Fibroblast of lung (primary cell): Measurements from ENCODE around the gene PDCD4. TPM values are rescaled to one million over a fixed set of nuclear protein-coding genes. Genes with fewer than 3 reads are reported as not detected.

ENCODE experiments used
- DNase-seq, 2 donors: peaks; one replicate each; pipeline versions ENCODE4 v3.0.0 to v3.0.0-alpha.2; 2010; ENCODE audit warnings: low read depth in 2 of 2
- H2AFZ ChIP-seq: 2 replicates; pipeline ENCODE4 v1.5.1; 2012; ENCODE audit warnings: low read length, control low read depth, inconsistent platforms
- H3K27ac ChIP-seq: 2 replicates; pipeline ENCODE4 v1.5.1; 2011; ENCODE audit warnings: low read length, control low read depth; ENCODE audit not compliant: insufficient read depth
- H3K27me3 ChIP-seq: 2 replicates; pipeline ENCODE4 v1.5.1; 2011; ENCODE audit warnings: mild to moderate bottlenecking, low read length; ENCODE audit not compliant: control insufficient read depth, insufficient read depth
- H3K36me3 ChIP-seq: 2 replicates; pipeline ENCODE4 v1.5.1; 2011; ENCODE audit warnings: low read length; ENCODE audit not compliant: control insufficient read depth, insufficient read depth
- H3K4me1 ChIP-seq: 2 replicates; pipeline ENCODE4 v1.5.1; 2011; ENCODE audit warnings: low read length; ENCODE audit not compliant: control insufficient read depth, insufficient read depth; ENCODE audit errors: extremely low read depth
- H3K4me2 ChIP-seq: 2 replicates; pipeline ENCODE4 v1.5.1; 2011; ENCODE audit warnings: low read length, control low read depth; ENCODE audit not compliant: insufficient read depth; ENCODE audit errors: extremely low read depth
- H3K4me3 ChIP-seq, 4 experiments: fragments of 200-600 bp in 1 of 4; sonication (generic) in 1 of 4; replicated peaks in 1 of 4; 2 replicates each; pipeline ENCODE4 v1.5.1; 2011 to 2016; ENCODE audit warnings: low read length in 4 of 4, low read depth in 3 of 4, mild to moderate bottlenecking in 3 of 4, control low read depth in 2 of 4, inconsistent platforms in 1 of 4, mixed read lengths in 1 of 4; ENCODE audit not compliant: insufficient read depth in 1 of 4; ENCODE audit errors: control extremely low read depth in 1 of 4
- H3K79me2 ChIP-seq: 2 replicates; pipeline ENCODE4 v1.5.1; 2012; ENCODE audit warnings: mild to moderate bottlenecking, low read length, inconsistent platforms; ENCODE audit not compliant: control insufficient read depth, insufficient read depth
- H3K9ac ChIP-seq: 2 replicates; pipeline ENCODE4 v1.5.1; 2011; ENCODE audit warnings: mild to moderate bottlenecking, low read length, control low read depth; ENCODE audit not compliant: insufficient read depth
- H3K9me3 ChIP-seq: 2 replicates; pipeline ENCODE4 v1.5.1; 2012; ENCODE audit warnings: low read depth, low read length; ENCODE audit not compliant: control insufficient read depth, insufficient read depth
- H4K20me1 ChIP-seq: 2 replicates; pipeline ENCODE4 v1.5.1; 2011; ENCODE audit warnings: low read length; ENCODE audit not compliant: control insufficient read depth, insufficient read depth; ENCODE audit errors: extremely low read depth
- CTCF ChIP-seq, 2 donors: IDR thresholded peaks in 1 of 2; conservative IDR thresholded peaks in 1 of 2; 1 replicate in 1 of 2; 2 replicates in 1 of 2; pipeline ENCODE4 v1.5.1; 2011 to 2012; ENCODE audit warnings: low read length in 2 of 2, control low read depth in 1 of 2, inconsistent platforms in 1 of 2, low read depth in 1 of 2, mild to moderate bottlenecking in 1 of 2
- EZH2 ChIP-seq: IDR thresholded peaks from 2 replicates; pipeline ENCODE4 v1.5.1; 2012; ENCODE audit warnings: low read length, control low read depth, mild to moderate bottlenecking; ENCODE audit errors: missing control alignments
- polyA plus RNA-seq, 2 donors: library from polyadenylated mRNA; depleted of rRNA in 1 of 2; stranded (reverse) in 1 of 2; unstranded in 1 of 2; fragments of >200 nt; gene quantifications; 2 replicates each; pipeline ENCODE4 v1.2.1, GENCODE V29; 2011 to 2012; ENCODE audit warnings: missing spikeins in 1 of 2
- total RNA-seq: library from RNA; depleted of rRNA; stranded (reverse); fragments of >200 nt; gene quantifications from 2 replicates; pipeline ENCODE4 v1.2.1, GENCODE V29; 2014

PDCD4 gene
- total and polyA plus RNA-seq, 2 donors (not counting 1 experiment from before 2014, with no cell fraction given): 54.6 to 83.7 TPM

DNA sequence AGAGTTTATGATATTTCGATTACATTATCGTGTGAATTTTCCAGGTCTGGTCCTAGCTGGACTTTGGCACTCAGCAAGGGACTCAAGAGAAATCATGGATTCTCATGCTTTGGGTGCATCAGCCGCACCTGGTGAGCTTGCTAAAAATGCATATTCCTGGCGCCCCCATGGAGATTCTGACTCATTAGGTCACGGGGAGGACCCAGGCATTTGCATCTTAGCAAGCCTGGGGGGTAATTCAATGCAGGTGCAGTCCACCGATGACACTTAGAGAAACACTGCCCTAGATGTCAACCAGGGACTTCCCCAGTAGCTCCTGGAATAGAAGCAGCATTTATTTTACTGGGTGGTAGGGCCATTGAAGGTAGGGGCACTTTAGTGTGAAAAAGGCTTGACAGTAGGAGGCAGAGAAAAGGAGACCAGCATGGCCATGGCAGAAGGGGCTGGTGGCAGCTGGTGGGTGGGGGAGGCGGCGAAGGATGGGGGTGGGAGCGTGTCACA, 29.9 kb upstream of the PDCD4 start:
- H3K4me2 ChIP-seq: no peak overlapping the region
- H3K27ac ChIP-seq: no peak overlapping the region
- TF ChIP-seq EZH2 (no peak), CTCF (conservative IDR thresholded peaks at IDR 0.05 in 1 of 2, IDR thresholded peaks at IDR 0.05 in 1 of 2; ENCODE audit: low read depth in 1 of 2, low read length in 2 of 2) (no peak)
- H3K9me3 ChIP-seq: no peaks in the 10 kb centered on the region
- no peak overlapping the region for H2AFZ ChIP-seq
- H3K27me3 ChIP-seq: no peaks in the 10 kb centered on the region
- no peaks in the 10 kb centered on the region for H4K20me1 ChIP-seq
- H3K36me3 ChIP-seq: no peaks in the 10 kb centered on the region
- H3K4me1 ChIP-seq: no peaks in the 10 kb centered on the region
- no peaks in the 10 kb centered on the region for H3K79me2 ChIP-seq
- H3K9ac ChIP-seq: no peak overlapping the region
- H3K4me3 ChIP-seq: no peak overlapping the region
- no peak for DNase-seq

DNA sequence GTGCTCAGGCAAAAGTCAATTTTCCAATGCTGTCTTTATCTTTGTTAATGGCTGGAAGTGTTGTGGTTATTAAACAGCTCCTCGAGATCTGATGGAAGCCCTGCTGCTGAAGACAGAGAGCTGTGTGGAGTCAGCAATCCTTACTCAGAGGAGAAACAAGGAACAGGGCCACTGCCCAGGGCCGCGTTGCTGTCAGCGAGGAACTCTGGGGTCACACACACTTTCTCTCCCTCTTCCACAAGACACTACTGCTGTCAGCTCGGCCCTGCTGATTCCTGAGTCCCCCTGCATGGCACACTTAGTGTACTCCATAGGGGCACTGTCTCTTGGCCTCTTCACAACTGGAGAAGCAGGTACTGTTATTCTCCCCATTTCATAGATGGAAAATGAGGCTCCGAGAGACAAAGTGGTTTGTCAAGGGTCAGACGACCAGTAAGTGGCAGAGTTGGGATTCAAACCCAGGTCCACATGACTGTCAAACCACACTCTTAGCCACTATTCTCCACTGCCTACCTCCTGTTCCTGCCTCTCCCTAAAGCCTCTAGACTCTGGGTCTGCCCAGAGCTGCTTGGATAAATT, 29.3 kb upstream of the PDCD4 start:
- Histone ChIP-seq H3K79me2 (no peaks in the 10 kb centered on the region), H2AFZ (no peak overlapping the region)
- no peak for TF ChIP-seq EZH2
- no peak for TF ChIP-seq CTCF (conservative IDR thresholded peaks at IDR 0.05 in 1 of 2, IDR thresholded peaks at IDR 0.05 in 1 of 2; ENCODE audit: low read depth in 1 of 2, low read length in 2 of 2)

DNA sequence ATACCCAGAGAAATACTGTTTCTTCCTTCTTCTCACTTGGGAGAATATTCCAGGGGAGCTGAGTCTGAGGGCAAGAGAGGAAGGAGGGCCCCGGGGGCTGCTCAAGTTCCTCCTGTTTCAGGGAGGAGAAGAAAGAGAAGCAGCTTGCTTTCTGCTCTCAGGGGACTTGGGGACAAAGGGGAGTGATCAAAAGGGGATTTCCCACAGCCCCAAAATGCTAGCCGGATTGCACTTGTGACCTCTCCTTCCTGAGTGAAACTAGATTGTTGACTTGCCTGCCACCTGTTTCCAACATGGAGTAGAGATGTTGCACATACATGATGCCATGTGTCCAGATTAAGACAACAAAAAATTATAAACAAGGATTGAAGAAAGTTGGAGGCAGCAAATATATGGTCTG, 28.7 kb upstream of the PDCD4 start:
- no peaks in the 10 kb centered on the region for H3K36me3 ChIP-seq
- H3K79me2 ChIP-seq: no peaks in the 10 kb centered on the region
- H3K9ac ChIP-seq: no peak overlapping the region
- DNase-seq: no peak
- H3K4me3 ChIP-seq: no peak overlapping the region
- no peak overlapping the region for H3K4me2 ChIP-seq
- H3K27me3 ChIP-seq: no peaks in the 10 kb centered on the region
- H3K9me3 ChIP-seq: no peaks in the 10 kb centered on the region
- no peak for TF ChIP-seq CTCF (conservative IDR thresholded peaks at IDR 0.05 in 1 of 2, IDR thresholded peaks at IDR 0.05 in 1 of 2; ENCODE audit: low read depth in 1 of 2, low read length in 2 of 2)
- no peak for TF ChIP-seq EZH2
- H2AFZ ChIP-seq: no peak overlapping the region
- no peaks in the 10 kb centered on the region for H4K20me1 ChIP-seq
- no peak overlapping the region for H3K27ac ChIP-seq
- H3K4me1 ChIP-seq: no peaks in the 10 kb centered on the region

More for the DNA sequence above, 29.3 kb upstream of the PDCD4 start:
- H3K27me3 ChIP-seq: no peaks in the 10 kb centered on the region
- no peak overlapping the region for H3K4me2 ChIP-seq
- no peak overlapping the region for H3K9ac ChIP-seq
- H3K36me3 ChIP-seq: no peaks in the 10 kb centered on the region
- no peaks in the 10 kb centered on the region for H3K4me1 ChIP-seq
- H4K20me1 ChIP-seq: no peaks in the 10 kb centered on the region
- H3K4me3 ChIP-seq: no peak overlapping the region
- DNase-seq: no peak
- no peaks in the 10 kb centered on the region for H3K9me3 ChIP-seq
- H3K27ac ChIP-seq: no peak overlapping the region
